Uterus (tissue), 4 donors: ENCODE measurements around the gene BABAM2. TPM values are rescaled to one million over a fixed set of nuclear protein-coding genes. Genes with fewer than 3 reads are reported as not detected.

Experiments used
- DNase-seq, 2 donors: peaks; one replicate each; pipeline ENCODE4 v3.0.0-alpha.2; 2019 to 2020
- H3K27ac ChIP-seq, 2 donors: fragments of 200-600 bp; sonication (generic); 1 replicate in 1 of 2; 2 replicates in 1 of 2; pipeline ENCODE4 v1.5.1; 2016 to 2018
- H3K27me3 ChIP-seq, 2 donors: fragments of 200-600 bp; sonication (generic); one replicate each; pipeline ENCODE4 v1.5.1; 2018 to 2019; ENCODE audit warnings: control low read depth in 1 of 2
- H3K36me3 ChIP-seq, 2 donors: fragments of 200-600 bp; sonication (generic); one replicate each; pipeline ENCODE4 v1.5.1; 2019; ENCODE audit warnings: control low read depth in 1 of 2
- H3K4me1 ChIP-seq, 2 donors: fragments of 200-600 bp; sonication (generic); one replicate each; pipeline ENCODE4 v1.5.1; 2018 to 2019; ENCODE audit warnings: control low read depth in 1 of 2
- H3K4me3 ChIP-seq, 2 donors: fragments of 200-600 bp; sonication (generic); 1 replicate in 1 of 2; 2 replicates in 1 of 2; pipeline ENCODE4 v1.5.1; 2018 to 2019; ENCODE audit warnings: mild to moderate bottlenecking in 1 of 2
- H3K9me3 ChIP-seq, 2 donors: fragments of 200-600 bp; sonication (generic); one replicate each; pipeline ENCODE4 v1.5.1; 2019; ENCODE audit warnings: control low read depth in 1 of 2
- POLR2A ChIP-seq, 2 donors: fragments of 450-650 bp; IDR thresholded peaks; one replicate each; pipeline ENCODE4 v1.6.1; 2016; ENCODE audit warnings: antibody characterized with exemption in 2 of 2, mild to moderate bottlenecking in 1 of 2, moderate library complexity in 1 of 2
- intact Hi-C: fragments of 100-400 bp; cut with DNase I; formaldehyde crosslinking; loops from one replicate; pipeline ENCODE4 v1.15.1; 2023; ENCODE audit warnings: low total_unique reads
- total RNA-seq, 4 donors: library from RNA; depleted of rRNA in 3 of 4; stranded (reverse); fragments of >200 nt in 3 of 4; gene quantifications; one replicate each; pipeline versions ENCODE4 v1.1.0 to v1.2.4, GENCODE V29; 2014 to 2023
- TF ChIP-seq, protein P1 (sequence below), 4 experiments: fragments of 200-600 bp in 2 of 4; fragments of 450-650 bp in 2 of 4; sonication (generic) in 2 of 4; IDR thresholded peaks; one replicate each; pipeline ENCODE4 v1.5.1; 2016 to 2019; ENCODE audit warnings: antibody characterized with exemption in 4 of 4, mild to moderate bottlenecking in 2 of 4, moderate library complexity in 1 of 4
- donor health status: DM: yes; HTN: yes; CAD: no.

The BABAM2 gene
- total RNA-seq, 4 donors from 2014 or later, result 24.1 to 62.1 (median 32.5) TPM

DNA sequence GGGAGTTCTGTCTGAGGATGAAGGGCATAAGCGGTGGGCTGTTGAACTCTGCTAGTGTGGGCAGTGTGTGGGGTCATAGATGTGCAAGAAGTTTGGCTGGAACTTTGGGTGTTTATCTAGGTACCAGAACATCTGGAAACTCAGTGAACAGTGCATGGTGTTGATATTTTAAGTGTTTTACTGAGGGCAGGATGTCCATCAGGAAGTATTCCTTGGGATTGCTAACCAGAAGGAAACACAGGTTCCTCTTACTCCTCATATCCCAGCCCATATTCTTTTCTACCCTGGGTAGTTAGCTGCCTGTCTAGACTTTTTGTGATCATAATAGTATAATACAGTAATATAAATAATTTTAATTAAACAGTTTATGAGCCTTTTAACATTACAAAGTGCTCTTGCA is 15.5 kb downstream of the BABAM2 start:
- H3K27ac ChIP-seq, result no peak overlapping the region
- H3K27me3 ChIP-seq, result no peaks in the 10 kb centered on the region
- no peaks in the 10 kb centered on the region for H3K36me3 ChIP-seq
- no peak overlapping the region for H3K4me3 ChIP-seq
- intact Hi-C loops, result no loop called here
- H3K9me3 ChIP-seq, result no peaks in the 10 kb centered on the region
- no peaks in the 10 kb centered on the region for H3K4me1 ChIP-seq
- TF ChIP-seq, protein P1, sequence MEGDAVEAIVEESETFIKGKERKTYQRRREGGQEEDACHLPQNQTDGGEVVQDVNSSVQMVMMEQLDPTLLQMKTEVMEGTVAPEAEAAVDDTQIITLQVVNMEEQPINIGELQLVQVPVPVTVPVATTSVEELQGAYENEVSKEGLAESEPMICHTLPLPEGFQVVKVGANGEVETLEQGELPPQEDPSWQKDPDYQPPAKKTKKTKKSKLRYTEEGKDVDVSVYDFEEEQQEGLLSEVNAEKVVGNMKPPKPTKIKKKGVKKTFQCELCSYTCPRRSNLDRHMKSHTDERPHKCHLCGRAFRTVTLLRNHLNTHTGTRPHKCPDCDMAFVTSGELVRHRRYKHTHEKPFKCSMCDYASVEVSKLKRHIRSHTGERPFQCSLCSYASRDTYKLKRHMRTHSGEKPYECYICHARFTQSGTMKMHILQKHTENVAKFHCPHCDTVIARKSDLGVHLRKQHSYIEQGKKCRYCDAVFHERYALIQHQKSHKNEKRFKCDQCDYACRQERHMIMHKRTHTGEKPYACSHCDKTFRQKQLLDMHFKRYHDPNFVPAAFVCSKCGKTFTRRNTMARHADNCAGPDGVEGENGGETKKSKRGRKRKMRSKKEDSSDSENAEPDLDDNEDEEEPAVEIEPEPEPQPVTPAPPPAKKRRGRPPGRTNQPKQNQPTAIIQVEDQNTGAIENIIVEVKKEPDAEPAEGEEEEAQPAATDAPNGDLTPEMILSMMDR (IDR thresholded peaks at IDR 0.05), result no peak
- TF ChIP-seq POLR2A (IDR thresholded peaks at IDR 0.05), result no peak
- no peak for DNase-seq

DNA sequence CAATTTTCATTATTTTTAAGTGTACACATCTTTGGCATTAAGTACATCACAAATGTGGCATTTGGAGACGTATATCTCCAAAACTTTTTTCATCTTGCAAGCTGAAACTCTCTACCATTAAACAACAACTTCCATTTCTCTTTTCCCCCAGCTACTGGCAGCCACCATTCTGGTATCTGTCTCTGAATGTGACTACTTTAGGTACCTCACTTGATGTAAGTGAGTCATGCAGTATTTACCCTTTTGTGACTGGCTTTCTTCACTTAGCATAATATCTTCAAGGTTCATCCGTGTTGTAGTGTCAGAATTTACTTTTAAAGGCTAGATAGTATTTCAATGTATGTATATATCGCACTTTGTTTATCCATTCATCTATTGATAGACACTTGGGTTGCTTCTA is 17.0 kb downstream of the BABAM2 start:
- no peak for TF ChIP-seq POLR2A (IDR thresholded peaks at IDR 0.05)
- TF ChIP-seq, protein P1 (IDR thresholded peaks at IDR 0.05), result no peak
- H3K4me3 ChIP-seq, result no peak overlapping the region
- H3K9me3 ChIP-seq, result no peaks in the 10 kb centered on the region
- H3K4me1 ChIP-seq, result peaks cover 0 to 3% of the 10 kb centered on the region in 2 donors
- no peaks in the 10 kb centered on the region for H3K36me3 ChIP-seq
- H3K27ac ChIP-seq, result no peak overlapping the region
- DNase-seq, result no peak
- H3K27me3 ChIP-seq, result no peaks in the 10 kb centered on the region
- intact Hi-C loops, result no loop called here

DNA sequence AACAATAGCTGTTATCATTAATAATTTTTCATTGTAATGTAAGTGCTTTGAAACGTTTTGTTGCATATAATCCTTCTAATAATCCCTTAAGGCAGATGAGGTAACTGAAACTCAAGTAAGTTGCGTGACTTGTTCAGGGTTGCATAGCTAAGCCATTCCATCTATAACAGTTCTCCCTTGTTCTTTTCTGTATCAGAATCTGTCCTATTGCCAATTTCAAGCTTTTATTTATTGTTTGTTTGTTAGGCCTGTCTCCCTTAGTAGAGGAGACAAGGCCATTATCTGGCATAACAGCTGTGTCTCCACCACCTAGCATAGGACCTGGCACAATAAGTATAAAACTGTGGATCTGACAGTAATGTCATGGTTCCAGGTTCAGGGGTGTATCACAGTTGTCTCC is 19.4 kb downstream of the BABAM2 start:
- Histone ChIP-seq H3K36me3 (no peaks in the 10 kb centered on the region), H3K4me3 (no peak overlapping the region), H3K27ac (no peak overlapping the region), H3K9me3 (no peaks in the 10 kb centered on the region), H3K27me3 (no peaks in the 10 kb centered on the region), H3K4me1 (peaks cover 4 to 6% of the 10 kb centered on the region in 2 donors)
- no peak for DNase-seq
- no peak for TF ChIP-seq POLR2A (IDR thresholded peaks at IDR 0.05)
- TF ChIP-seq, protein P1 (IDR thresholded peaks at IDR 0.05), result no peak
- intact Hi-C loops, result no loop called here

DNA sequence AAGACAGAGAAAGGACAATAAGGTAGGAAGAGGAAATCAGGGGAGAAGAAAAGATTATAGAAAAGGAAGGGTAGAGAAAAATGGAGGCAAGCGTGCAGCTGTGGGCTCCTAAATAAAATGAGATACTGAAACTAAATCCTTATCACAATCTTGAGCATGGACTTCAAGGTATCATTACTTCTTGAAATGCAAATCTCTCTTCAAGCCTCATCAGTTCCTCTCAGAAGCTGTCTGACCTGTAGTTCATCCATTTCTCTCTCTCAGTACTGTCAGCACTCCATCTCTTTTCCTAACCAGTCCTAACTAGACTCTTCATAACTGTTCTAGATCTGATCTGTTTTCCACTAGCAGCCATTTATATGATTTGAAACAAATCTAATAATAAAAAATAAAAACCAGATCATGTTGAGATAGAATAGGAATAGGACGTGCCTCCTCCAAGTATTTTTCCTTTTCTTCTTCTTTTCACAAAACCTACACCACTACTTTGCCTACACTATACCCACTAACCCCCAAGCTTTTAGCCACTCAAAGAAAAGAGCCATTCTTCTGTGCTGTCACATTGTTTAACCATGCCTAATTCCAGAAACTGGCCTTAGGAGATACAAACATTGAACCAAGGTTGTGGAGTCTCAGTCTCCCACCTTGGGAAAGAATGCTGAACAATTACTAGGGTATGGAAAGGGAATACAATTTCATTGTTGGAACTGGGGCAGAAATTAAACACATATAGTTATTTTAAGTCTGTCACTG is 21.1 kb downstream of the BABAM2 start:
- no peaks in the 10 kb centered on the region for H3K27me3 ChIP-seq
- no peak for TF ChIP-seq POLR2A (IDR thresholded peaks at IDR 0.05)
- TF ChIP-seq, protein P1 (IDR thresholded peaks at IDR 0.05), result no peak
- H3K4me1 ChIP-seq, result peaks cover 15 to 16% of the 10 kb centered on the region in 2 donors
- intact Hi-C loops, result no loop called here
- no peak overlapping the region for H3K4me3 ChIP-seq
- no peaks in the 10 kb centered on the region for H3K9me3 ChIP-seq
- peak overlapping the region in 1 of 2 donors; percentile 24 for H3K27ac ChIP-seq
- H3K36me3 ChIP-seq, result no peaks in the 10 kb centered on the region
- DNase-seq, result no peak

DNA sequence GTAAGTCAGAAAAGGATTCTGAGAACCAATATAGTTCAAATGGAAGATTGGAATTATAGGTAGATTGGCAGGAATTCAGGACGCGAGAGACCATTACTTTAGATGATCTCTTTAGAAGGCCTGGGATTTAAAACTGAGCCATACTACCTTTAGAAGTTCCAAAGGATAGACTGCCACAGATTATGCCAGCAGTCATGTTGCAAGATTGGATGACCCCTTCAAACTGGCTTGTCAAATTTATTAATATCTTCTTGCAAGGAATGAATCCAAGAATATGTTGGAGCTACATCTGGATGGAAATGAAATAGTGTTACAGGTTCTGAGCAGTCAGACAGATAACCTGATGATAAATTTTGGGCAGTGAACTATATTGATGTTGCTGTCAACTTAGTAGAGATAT is 22.0 kb downstream of the BABAM2 start:
- peaks cover 15 to 16% of the 10 kb centered on the region in 2 donors for H3K4me1 ChIP-seq
- H3K9me3 ChIP-seq, result no peaks in the 10 kb centered on the region
- no peak for DNase-seq
- H3K4me3 ChIP-seq, result no peak overlapping the region
- no peaks in the 10 kb centered on the region for H3K36me3 ChIP-seq
- H3K27me3 ChIP-seq, result no peaks in the 10 kb centered on the region
- peak overlapping the region; percentile 84 to 91 for H3K27ac ChIP-seq
- TF ChIP-seq, protein P1 (IDR thresholded peaks at IDR 0.05), result no peak
- TF ChIP-seq POLR2A (IDR thresholded peaks at IDR 0.05), result no peak
- intact Hi-C loops, result no loop called here
